Measurements from ENCODE around the gene CHORDC1. TPM values are rescaled to one million over a fixed set of nuclear protein-coding genes. Genes with fewer than 3 reads are reported as not detected.
A peak's percentile ranks its signal among the peaks of the same experiment; 100 is the strongest.
"Not testable (repeated sequence)": the region's sequence is repeated elsewhere in the genome, so short reads cannot be mapped to it uniquely, and the experiment has no call there.

CHORDC1 gene
- total RNA-seq, 1 experiment from 2014 or later, result 70.5 TPM

GRCh38 chr11:90176069-90176468 lies 46.8 kb downstream of the CHORDC1 start:
- CTCF ChIA-PET, result no interaction called here

GRCh38 chr11:90171359-90171758 lies 51.5 kb downstream of the CHORDC1 start:
- no peaks in the 10 kb centered on the region for H3K79me2 ChIP-seq (ENCODE audit: low read depth)
- H2AFZ ChIP-seq, result no peak overlapping the region
- ChIA-PET POLR2A (ENCODE audit: unreplicated experiment) (no interaction called here), CTCF (no interaction called here)
- H3K4me3 ChIP-seq, result no peak overlapping the region
- no peaks in the 10 kb centered on the region for H3K27me3 ChIP-seq (ENCODE audit: insufficient read depth, low read depth)
- intact Hi-C loops (cut with micrococcal nuclease; ENCODE audit: unreplicated experiment), result no loop called here
- H3K36me3 ChIP-seq (ENCODE audit: low read depth), result no peaks in the 10 kb centered on the region
- H4K20me1 ChIP-seq (ENCODE audit: insufficient read depth), result no peaks in the 10 kb centered on the region
- no peaks in the 10 kb centered on the region for H3K9me2 ChIP-seq (ENCODE audit: insufficient read depth)
- no peaks in the 10 kb centered on the region; the same call in 1 of the 2 replicates for H3K4me1 ChIP-seq (replicated peaks; ENCODE audit: insufficient read depth)
- no TSS peak for BruUV-seq (replicated peaks)
- H3K27ac ChIP-seq, result no peak overlapping the region
- no peak overlapping the region for H3K4me2 ChIP-seq
- TF ChIP-seq CTCF (conservative IDR thresholded peaks at IDR 0.05) (no peak), EZH2 (IDR thresholded peaks at IDR 0.05; ENCODE audit: low read depth) (no peak)
- H3F3A ChIP-seq (ENCODE audit: insufficient read depth, low read depth), result peaks cover 5% of the 10 kb centered on the region; the same call in 1 of the 2 replicates
- no peaks in the 10 kb centered on the region for H3K9me3 ChIP-seq (ENCODE audit: insufficient read depth, low read depth)
- no peak for DNase-seq

More at GRCh38 chr11:90176069-90176468, 46.8 kb downstream of the CHORDC1 start:
- Histone ChIP-seq H3K4me1 (replicated peaks; ENCODE audit: insufficient read depth) (peaks cover 18% of the 10 kb centered on the region), H3K9me3 (ENCODE audit: insufficient read depth, low read depth) (no peaks in the 10 kb centered on the region; the same call in 1 of the 2 replicates), H3K9me2 (ENCODE audit: insufficient read depth) (no peaks in the 10 kb centered on the region), H2AFZ (0 out of 2 replicates have a peak overlapping the region, but pooled peaks have one; percentile 14), H3K27me3 (ENCODE audit: insufficient read depth, low read depth) (no peaks in the 10 kb centered on the region), H4K20me1 (ENCODE audit: insufficient read depth) (no peaks in the 10 kb centered on the region), H3K4me2 (no peak overlapping the region), H3K79me2 (ENCODE audit: low read depth) (no peaks in the 10 kb centered on the region), H3K27ac (no peak overlapping the region), H3K4me3 (no peak overlapping the region), H3K36me3 (ENCODE audit: low read depth) (no peaks in the 10 kb centered on the region), H3F3A (ENCODE audit: insufficient read depth, low read depth) (peaks cover 11% of the 10 kb centered on the region; the same call in 1 of the 2 replicates)
- TF ChIP-seq EZH2 (IDR thresholded peaks at IDR 0.05; ENCODE audit: low read depth), result no peak
- peak in 1 of 2 experiments; percentile 74 for DNase-seq
- intact Hi-C loops (cut with micrococcal nuclease; ENCODE audit: unreplicated experiment), result no loop called here
- POLR2A ChIA-PET (ENCODE audit: unreplicated experiment), result interaction anchor here (0.6 kb wide), 1 partner anchor 478 kb away, joined by 4 read pairs; no protein-coding TSS in a partner anchor
- no TSS peak for BruUV-seq (replicated peaks)

- no peak overlapping the region for H3K4me3 ChIP-seq
- H3K27me3 ChIP-seq (ENCODE audit: insufficient read depth, low read depth), result no peaks in the 10 kb centered on the region
- H3F3A ChIP-seq (ENCODE audit: insufficient read depth, low read depth), result no peaks in the 10 kb centered on the region; the same call in 1 of the 2 replicates
- H3K27ac ChIP-seq, result no peak overlapping the region
- no peaks in the 10 kb centered on the region for H3K4me1 ChIP-seq (replicated peaks; ENCODE audit: insufficient read depth)
- no peaks in the 10 kb centered on the region for H3K9me3 ChIP-seq (ENCODE audit: insufficient read depth, low read depth)
- H3K79me2 ChIP-seq (ENCODE audit: low read depth), result no peaks in the 10 kb centered on the region
- ChIA-PET CTCF (no interaction called here), POLR2A (ENCODE audit: unreplicated experiment) (interaction anchor here (0.7 kb wide), 1 partner anchor 55 kb away, joined by 4 read pairs; no protein-coding TSS in a partner anchor)
- no peaks in the 10 kb centered on the region for H4K20me1 ChIP-seq (ENCODE audit: insufficient read depth)
- no TSS peak for BruUV-seq (replicated peaks)
- H3K9me2 ChIP-seq (ENCODE audit: insufficient read depth), result no peaks in the 10 kb centered on the region
- H2AFZ ChIP-seq, result peak overlapping the region; percentile 26; the same call in 1 of the 2 replicates
- H3K4me2 ChIP-seq, result no peak overlapping the region
- intact Hi-C loops (cut with micrococcal nuclease; ENCODE audit: unreplicated experiment), result no loop called here
- no peaks in the 10 kb centered on the region for H3K36me3 ChIP-seq (ENCODE audit: low read depth)
- DNase-seq, result no peak
- TF ChIP-seq CTCF (conservative IDR thresholded peaks at IDR 0.05) (no peak), EZH2 (IDR thresholded peaks at IDR 0.05; ENCODE audit: low read depth) (no peak)
Measured at GRCh38 chr11:90168571-90168970, 54.3 kb downstream of the CHORDC1 start.

GRCh38 chr11:90167704-90168103 lies 55.1 kb downstream of the CHORDC1 start:
- not testable (repeated sequence) for DNase-seq

GRCh38 chr11:90166982-90167573 lies 55.8 kb downstream of the CHORDC1 start:
- DNase-seq; intact Hi-C loops (cut with micrococcal nuclease; ENCODE audit: unreplicated experiment); H3K27me3 ChIP-seq (ENCODE audit: insufficient read depth, low read depth); H3K9me3 ChIP-seq (ENCODE audit: insufficient read depth, low read depth); H3K4me2 ChIP-seq; H3K27ac ChIP-seq; POLR2A ChIA-PET (ENCODE audit: unreplicated experiment); H3K36me3 ChIP-seq (ENCODE audit: low read depth); H2AFZ ChIP-seq; H3K4me1 ChIP-seq (replicated peaks; ENCODE audit: insufficient read depth); BruUV-seq (replicated peaks); H3K79me2 ChIP-seq (ENCODE audit: low read depth); CTCF ChIA-PET; H3K9me2 ChIP-seq (ENCODE audit: insufficient read depth); H3F3A ChIP-seq (ENCODE audit: insufficient read depth, low read depth); H4K20me1 ChIP-seq (ENCODE audit: insufficient read depth); H3K4me3 ChIP-seq: not testable (repeated sequence)

More at GRCh38 chr11:90167704-90168103, 55.1 kb downstream of the CHORDC1 start:
- H3K79me2 ChIP-seq (ENCODE audit: low read depth); H3K27ac ChIP-seq; POLR2A ChIA-PET (ENCODE audit: unreplicated experiment); H3K4me2 ChIP-seq; H3K27me3 ChIP-seq (ENCODE audit: insufficient read depth, low read depth); H3F3A ChIP-seq (ENCODE audit: insufficient read depth, low read depth); H4K20me1 ChIP-seq (ENCODE audit: insufficient read depth); BruUV-seq (replicated peaks); H3K36me3 ChIP-seq (ENCODE audit: low read depth); H3K4me3 ChIP-seq; H2AFZ ChIP-seq; H3K4me1 ChIP-seq (replicated peaks; ENCODE audit: insufficient read depth); CTCF ChIA-PET; H3K9me3 ChIP-seq (ENCODE audit: insufficient read depth, low read depth); intact Hi-C loops (cut with micrococcal nuclease; ENCODE audit: unreplicated experiment); H3K9me2 ChIP-seq (ENCODE audit: insufficient read depth): not testable (repeated sequence)
